CD14-positive monocyte (primary cell): ENCODE results near the gene TEX54. TPM values are rescaled to one million over a fixed set of nuclear protein-coding genes. Genes with fewer than 3 reads are reported as not detected.

Experiments used
- DNase-seq, 3 donors: peaks; one replicate each; pipeline ENCODE4 v3.0.0-alpha.2; 2011 to 2022
- H2AFZ ChIP-seq: 2 replicates; pipeline ENCODE4 v1.6.0; 2012; ENCODE audit warnings: mild to moderate bottlenecking, low read depth, low read length, inconsistent platforms; ENCODE audit not compliant: insufficient read depth, poor library complexity, severe bottlenecking
- H3K27ac ChIP-seq, 2 donors: 1 replicate in 1 of 2; 2 replicates in 1 of 2; pipeline ENCODE4 v1.5.1; 2012 to 2013; ENCODE audit warnings: low read length in 2 of 2, control low read depth in 1 of 2, inconsistent platforms in 1 of 2, low read depth in 1 of 2, mild to moderate bottlenecking in 1 of 2
- H3K27me3 ChIP-seq, 2 donors: one replicate each; pipeline versions ENCODE4 v1.6.0 to v1.6.1; 2011 to 2013; ENCODE audit warnings: low read length in 2 of 2; ENCODE audit not compliant: control insufficient read depth in 2 of 2, insufficient read depth in 2 of 2
- H3K36me3 ChIP-seq, 2 donors: replicated peaks in 1 of 2; 1 replicate in 1 of 2; 2 replicates in 1 of 2; pipeline versions ENCODE4 v1.5.1 to v1.6.1; 2012 to 2013; ENCODE audit warnings: low read length in 2 of 2, control low read depth in 1 of 2, inconsistent platforms in 1 of 2, mild to moderate bottlenecking in 1 of 2; ENCODE audit not compliant: insufficient read depth in 2 of 2, control insufficient read depth in 1 of 2
- H3K4me1 ChIP-seq, 2 donors: 1 replicate in 1 of 2; 2 replicates in 1 of 2; pipeline versions ENCODE4 v1.5.1 to v1.6.1; 2012 to 2013; ENCODE audit warnings: low read length in 2 of 2, control low read depth in 1 of 2, inconsistent platforms in 1 of 2, mild to moderate bottlenecking in 1 of 2, moderate library complexity in 1 of 2; ENCODE audit not compliant: insufficient read depth in 2 of 2, control insufficient read depth in 1 of 2
- H3K4me2 ChIP-seq: replicated peaks from 2 replicates; pipeline ENCODE3; 2012; ENCODE audit warnings: low read length, moderate library complexity, mild to moderate bottlenecking; ENCODE audit not compliant: poor library complexity, severe bottlenecking; ENCODE audit errors: extremely low read depth
- H3K4me3 ChIP-seq, 3 experiments: fragments of 200-600 bp in 1 of 3; sonication (generic) in 1 of 3; replicated peaks in 1 of 3; 1 replicate in 2 of 3; 2 replicates in 1 of 3; pipeline ENCODE4 v1.5.1; 2011 to 2013; ENCODE audit warnings: low read length in 3 of 3, mild to moderate bottlenecking in 3 of 3, control low read depth in 2 of 3, low read depth in 2 of 3, inconsistent platforms in 1 of 3, moderate library complexity in 1 of 3
- H3K79me2 ChIP-seq: 2 replicates; pipeline ENCODE4 v1.6.0; 2012; ENCODE audit warnings: mild to moderate bottlenecking, control low read depth, inconsistent platforms, low read length, moderate library complexity; ENCODE audit not compliant: insufficient read depth
- H3K9ac ChIP-seq: 2 replicates; pipeline ENCODE4 v1.6.0; 2017; ENCODE audit warnings: low read length, mild to moderate bottlenecking; ENCODE audit not compliant: insufficient read depth, poor library complexity, severe bottlenecking
- H3K9me3 ChIP-seq, 2 donors: replicated peaks in 1 of 2; 1 replicate in 1 of 2; 2 replicates in 1 of 2; pipeline versions ENCODE4 v1.5.1 to v1.6.1; 2012 to 2013; ENCODE audit warnings: low read length in 2 of 2, control low read depth in 1 of 2; ENCODE audit not compliant: control insufficient read depth in 1 of 2, insufficient read depth in 1 of 2
- H4K20me1 ChIP-seq: 2 replicates; pipeline ENCODE4 v1.6.0; 2012; ENCODE audit warnings: mild to moderate bottlenecking, low read length, control low read depth, moderate library complexity; ENCODE audit not compliant: insufficient read depth
- H3K27ac Mint-ChIP-seq, 7 donors: one replicate each; pipeline ENCODE4 v1.8.0; 2020; ENCODE audit warnings: mild to moderate bottlenecking in 7 of 7, mixed read lengths in 7 of 7, moderate library complexity in 6 of 7, inconsistent platforms in 2 of 7
- H3K27me3 Mint-ChIP-seq, 3 donors: one replicate each; pipeline ENCODE4 v1.8.0; 2021 to 2022; ENCODE audit warnings: low read depth in 3 of 3, mild to moderate bottlenecking in 3 of 3, mixed read lengths in 3 of 3, moderate library complexity in 3 of 3, inconsistent platforms in 1 of 3
- H3K36me3 Mint-ChIP-seq, 2 donors: one replicate each; pipeline ENCODE4 v1.8.0; 2020; ENCODE audit warnings: mixed read lengths in 2 of 2, inconsistent platforms in 1 of 2, mild to moderate bottlenecking in 1 of 2
- H3K4me1 Mint-ChIP-seq: one replicate; pipeline ENCODE4 v1.8.0; 2020; ENCODE audit warnings: mild to moderate bottlenecking, mixed read lengths
- H3K4me3 Mint-ChIP-seq, 2 donors: one replicate each; pipeline ENCODE4 v1.8.0; 2020; ENCODE audit warnings: mild to moderate bottlenecking in 2 of 2, mixed read lengths in 2 of 2, moderate library complexity in 1 of 2
- H3K9me3 Mint-ChIP-seq, 7 donors: one replicate each; pipeline ENCODE4 v1.8.0; 2020 to 2022; ENCODE audit warnings: mixed read lengths in 7 of 7, mild to moderate bottlenecking in 6 of 7, moderate library complexity in 6 of 7, inconsistent platforms in 2 of 7
- CTCF ChIP-seq: fragments of 200-600 bp; IDR thresholded peaks from one replicate; pipeline ENCODE4 v1.8.0; 2022; ENCODE audit warnings: antibody characterized with exemption, mild to moderate bottlenecking
- WGBS: methylation state at CpG from one replicate; pipeline ENCODE4 v1.1.5; 2013; ENCODE audit warnings: missing lambda C conversion rate; ENCODE audit not compliant: insufficient coverage; 5-methylcytosine and 5-hydroxymethylcytosine counted together
- intact Hi-C, 2 donors: fragments of 100-400 bp; cut with micrococcal nuclease; formaldehyde crosslinking; loops; one replicate each; pipeline versions ENCODE4 v1.15.0 to v1.15.1; 2023
- polyA plus RNA-seq, 3 donors: library from polyadenylated mRNA; depleted of rRNA in 1 of 3; unstranded in 2 of 3; stranded (reverse) in 1 of 3; fragments of 300-500 nt in 2 of 3; fragments of >200 nt in 1 of 3; fragmentation: Illumina TruSeq in 2 of 3; gene quantifications; 1 replicate in 2 of 3; 2 replicates in 1 of 3; pipeline ENCODE4 v1.2.3, GENCODE V29; 2012 to 2021

Gene TEX54
- polyA plus RNA-seq, 3 donors: 0.74 TPM; not detected in 2

- H3K79me2 ChIP-seq: peaks cover 73% of the 10 kb centered on the region
- Mint-ChIP-seq H3K27me3 (no peaks in the 10 kb centered on the region), H3K9me3 (no peaks in the 10 kb centered on the region), H3K4me3 (no peak overlapping the region), H3K36me3 (peaks cover 28 to 37% of the 10 kb centered on the region in 2 donors), H3K4me1 (peaks cover 51% of the 10 kb centered on the region), H3K27ac (peak overlapping the region in 5 of 7 donors; percentile 67 to 96 (median 90))
- no peaks in the 10 kb centered on the region for H3K9me3 ChIP-seq
- no peak overlapping the region for H2AFZ ChIP-seq
- H3K36me3 ChIP-seq: peaks cover 35 to 42% of the 10 kb centered on the region in 2 donors
- peaks cover 35 to 66% of the 10 kb centered on the region in 2 donors for H3K4me1 ChIP-seq
- H3K27me3 ChIP-seq: no peaks in the 10 kb centered on the region
- no peak for DNase-seq
- no peak overlapping the region for H3K9ac ChIP-seq
- intact Hi-C loops: loop anchor here (5.0 to 10.0 kb wide), 3 partner anchors 43 to 194 kb away; partner anchors contain the start of genes STX5 (in 1 of the 2), TEX54 (in 1 of the 2) and TUT1 (in 1 of the 2)
- H4K20me1 ChIP-seq: peaks cover 26% of the 10 kb centered on the region
- 90% methylated on average over 2 of the region's 5 CpGs for WGBS
- no peak overlapping the region for H3K4me2 ChIP-seq
- no peak for TF ChIP-seq CTCF
- peak overlapping the region; percentile 10 to 77 for H3K27ac ChIP-seq
- no peak overlapping the region for H3K4me3 ChIP-seq
These were observed 43.6 kb downstream of the TEX54 start for GRCh38 chr11:62788991-62789390.

GRCh38 chr11:62787005-62787759 lies 45.5 kb downstream of the TEX54 start, which contains the start of gene TMEM179B:
Gene TMEM179B (plus strand): TSS chr11:62787402. CDS start chr11:62787432, 30 bp downstream.
- under 1% methylated on average over 88 of the region's 88 CpGs for WGBS
- Histone ChIP-seq H3K4me2 (peak within 1 kb of the TSS; percentile 95), H3K9me3 (no peaks in the 10 kb centered on the region), H3K27me3 (no peaks in the 10 kb centered on the region), H3K9ac (peak within 1 kb of the TSS; percentile 98), H3K27ac (peak within 1 kb of the TSS; percentile 83 to 98), H2AFZ (peak within 1 kb of the TSS; percentile 93), H3K4me1 (peaks cover 30 to 55% of the 10 kb centered on the region in 2 donors), H3K79me2 (peaks cover 66% of the 10 kb centered on the region), H3K36me3 (peaks cover 28 to 32% of the 10 kb centered on the region in 2 donors), H4K20me1 (peaks cover 14% of the 10 kb centered on the region), H3K4me3 (peak within 1 kb of the TSS; percentile 77 to 100 (median 84))
- peaks cover 0 to 3% (median 0%) of the 10 kb centered on the region in 7 donors for H3K9me3 Mint-ChIP-seq
- TF ChIP-seq CTCF: peak; percentile 74
- peak; percentile 97 to 98 (median 97) for DNase-seq
- H3K4me1 Mint-ChIP-seq: peaks cover 46% of the 10 kb centered on the region
- H3K27ac Mint-ChIP-seq: peak within 1 kb of the TSS; percentile 92 to 98 (median 96)
- intact Hi-C loops: loop anchor here (1.0 to 10.0 kb wide), 7 partner anchors 26 to 192 kb away; partner anchors contain the start of genes POLR2G (in 1 of the 2), STX5 (in 1 of the 2), TEX54 (in 1 of the 2) and TUT1 (in 1 of the 2)
- H3K4me3 Mint-ChIP-seq: peak within 1 kb of the TSS; percentile 91 to 93
- H3K36me3 Mint-ChIP-seq: peaks cover 25 to 37% of the 10 kb centered on the region in 2 donors
- H3K27me3 Mint-ChIP-seq: no peaks in the 10 kb centered on the region
